Astrocyte (in vitro differentiated cells and primary cell): ENCODE results near the gene METTL22.

Experiments used
- EZH2 ChIP-seq: IDR thresholded peaks from 2 replicates; pipeline ENCODE4 v1.6.1; 2012; ENCODE audit warnings: mild to moderate bottlenecking, low read length, inconsistent platforms; ENCODE audit not compliant: insufficient read depth
- TF ChIP-seq, protein P1 (sequence below): IDR thresholded peaks from 2 replicates; pipeline ENCODE4 v1.5.1; 2011; ENCODE audit warnings: low read depth, mild to moderate bottlenecking, inconsistent platforms, low read length, moderate library complexity; ENCODE audit not compliant: insufficient read depth

GRCh38 chr16:8668113-8668512, 46.6 kb downstream of the METTL22 start:
- TF ChIP-seq, protein P1, sequence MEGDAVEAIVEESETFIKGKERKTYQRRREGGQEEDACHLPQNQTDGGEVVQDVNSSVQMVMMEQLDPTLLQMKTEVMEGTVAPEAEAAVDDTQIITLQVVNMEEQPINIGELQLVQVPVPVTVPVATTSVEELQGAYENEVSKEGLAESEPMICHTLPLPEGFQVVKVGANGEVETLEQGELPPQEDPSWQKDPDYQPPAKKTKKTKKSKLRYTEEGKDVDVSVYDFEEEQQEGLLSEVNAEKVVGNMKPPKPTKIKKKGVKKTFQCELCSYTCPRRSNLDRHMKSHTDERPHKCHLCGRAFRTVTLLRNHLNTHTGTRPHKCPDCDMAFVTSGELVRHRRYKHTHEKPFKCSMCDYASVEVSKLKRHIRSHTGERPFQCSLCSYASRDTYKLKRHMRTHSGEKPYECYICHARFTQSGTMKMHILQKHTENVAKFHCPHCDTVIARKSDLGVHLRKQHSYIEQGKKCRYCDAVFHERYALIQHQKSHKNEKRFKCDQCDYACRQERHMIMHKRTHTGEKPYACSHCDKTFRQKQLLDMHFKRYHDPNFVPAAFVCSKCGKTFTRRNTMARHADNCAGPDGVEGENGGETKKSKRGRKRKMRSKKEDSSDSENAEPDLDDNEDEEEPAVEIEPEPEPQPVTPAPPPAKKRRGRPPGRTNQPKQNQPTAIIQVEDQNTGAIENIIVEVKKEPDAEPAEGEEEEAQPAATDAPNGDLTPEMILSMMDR: no peak
- TF ChIP-seq EZH2: no peak
